Cerebellar nuclear complex (tissue), 1 donor: ENCODE measurements around the gene GLRA3.
"Not testable (repeated sequence)": the region's sequence is repeated elsewhere in the genome, so short reads cannot be mapped to it uniquely, and the experiment has no call there.

Experiments
- DNase-seq, 2 experiments: peaks; one replicate each; lab custom pipeline; 2025; lab: John Stamatoyannopoulos, UW

GLRA3 gene

DNA sequence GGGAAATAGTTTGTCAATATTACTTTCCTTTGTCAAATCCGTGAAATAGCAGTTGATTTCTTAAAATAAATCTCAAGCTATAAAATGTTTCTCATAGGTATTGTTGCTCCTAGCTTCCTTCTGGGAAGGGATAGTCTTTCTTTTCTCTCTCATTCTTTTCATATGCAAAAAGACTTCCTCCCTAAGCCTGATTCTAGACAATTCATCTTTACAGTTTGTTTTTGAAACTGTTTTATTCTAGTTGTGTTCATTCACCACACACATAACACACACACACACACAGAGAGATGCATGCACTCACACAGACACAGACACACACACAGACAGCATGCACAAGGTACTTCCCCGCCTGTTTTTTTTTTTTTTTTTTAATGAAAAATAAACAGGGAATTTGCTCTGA is 18.2 kb downstream of the GLRA3 start:
- no peak for DNase-seq

DNA sequence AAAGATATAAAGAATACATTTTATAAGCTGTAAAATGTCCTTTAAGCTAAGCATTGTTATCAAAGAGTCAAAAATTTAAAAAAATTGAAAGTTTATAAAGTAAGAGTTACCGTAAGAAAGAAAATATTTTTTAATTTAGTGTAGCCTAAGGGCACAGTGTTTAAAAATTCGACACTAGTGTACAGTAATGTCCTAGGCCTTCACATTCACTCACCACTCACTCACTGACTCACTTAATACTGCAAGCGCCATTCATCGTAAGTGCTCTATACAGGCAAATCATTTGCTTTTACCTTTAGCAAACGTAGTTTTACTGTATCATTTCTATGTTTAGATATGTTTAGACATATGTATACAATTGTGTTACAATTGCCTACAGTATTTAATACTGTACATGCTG is 20.2 kb downstream of the GLRA3 start:
- no peak for DNase-seq

DNA sequence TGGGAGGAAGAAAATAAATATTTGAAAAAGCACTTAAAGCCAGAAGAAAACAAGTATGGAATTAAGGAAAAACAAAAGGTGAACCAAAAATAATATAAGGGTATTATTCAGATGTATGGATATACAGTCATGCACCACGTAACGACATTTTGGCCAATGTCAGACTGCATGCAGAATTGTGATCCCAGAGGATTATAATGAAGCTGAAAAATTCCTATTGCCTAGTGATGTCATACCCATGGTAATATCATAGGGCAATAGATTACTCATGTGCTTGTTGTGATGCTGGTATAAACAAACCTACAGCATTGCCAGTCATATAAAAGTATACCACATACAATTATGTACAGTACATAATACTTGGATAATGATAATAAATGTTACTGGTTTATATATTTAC is 20.9 kb downstream of the GLRA3 start:
- no peak for DNase-seq

GRCh38 chr4:174805746-174806145 is 23.3 kb downstream of the GLRA3 start:
- no peak for DNase-seq

- DNase-seq = no peak
These were observed 34.4 kb downstream of the GLRA3 start for GRCh38 chr4:174794543-174795094.

DNA sequence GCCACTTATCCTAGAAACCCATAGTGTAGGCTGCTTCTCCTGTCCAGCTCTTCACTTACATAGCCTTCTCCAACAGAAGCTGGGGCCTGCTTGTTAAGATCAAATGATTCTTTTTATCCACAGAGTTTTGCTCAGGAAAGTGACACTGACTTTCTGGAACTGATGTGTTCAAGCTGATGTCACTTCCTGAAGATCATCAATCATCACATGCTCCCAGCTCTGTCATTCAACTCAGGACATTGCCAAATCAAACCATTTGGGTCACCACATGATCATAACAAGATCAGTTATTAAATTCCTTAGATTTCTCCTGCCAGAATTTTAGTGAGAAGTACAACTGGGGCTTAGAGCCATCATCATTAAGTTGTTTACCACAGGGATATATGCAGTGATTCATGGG is 39.4 kb downstream of the GLRA3 start:
- no peak for DNase-seq

GRCh38 chr4:174778274-174778986 is 50.6 kb downstream of the GLRA3 start:
- DNase-seq = not testable (repeated sequence)

- no peak for DNase-seq
These were observed 53.7 kb downstream of the GLRA3 start for GRCh38 chr4:174775366-174775765.

GRCh38 chr4:174764105-174764729 is 64.8 kb downstream of the GLRA3 start:
- DNase-seq = no peak

GRCh38 chr4:174763454-174764104 is 65.5 kb downstream of the GLRA3 start:
- no peak for DNase-seq

DNA sequence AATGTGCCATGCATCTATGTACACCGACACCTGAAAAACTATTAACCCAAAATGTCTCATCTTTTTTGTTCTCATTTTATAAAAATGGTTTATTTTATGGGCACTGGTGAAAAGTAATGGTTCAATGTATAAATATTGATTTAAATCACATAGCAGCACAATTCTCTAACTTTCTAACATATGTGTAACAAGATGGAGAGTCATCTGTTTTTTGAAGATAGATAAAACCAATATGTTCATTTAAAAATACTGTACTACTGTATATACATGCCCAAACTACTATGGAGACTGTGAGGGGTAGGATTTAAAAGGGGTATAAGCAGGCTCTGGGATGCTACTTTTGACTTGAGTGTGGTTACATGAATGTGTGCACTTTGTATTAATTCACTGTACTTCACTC is 67.6 kb downstream of the GLRA3 start:
- no peak for DNase-seq

GRCh38 chr4:174757736-174758135 is 71.3 kb downstream of the GLRA3 start:
- no peak for DNase-seq

GRCh38 chr4:174753021-174753420 is 76.0 kb downstream of the GLRA3 start:
- no peak for DNase-seq

DNA sequence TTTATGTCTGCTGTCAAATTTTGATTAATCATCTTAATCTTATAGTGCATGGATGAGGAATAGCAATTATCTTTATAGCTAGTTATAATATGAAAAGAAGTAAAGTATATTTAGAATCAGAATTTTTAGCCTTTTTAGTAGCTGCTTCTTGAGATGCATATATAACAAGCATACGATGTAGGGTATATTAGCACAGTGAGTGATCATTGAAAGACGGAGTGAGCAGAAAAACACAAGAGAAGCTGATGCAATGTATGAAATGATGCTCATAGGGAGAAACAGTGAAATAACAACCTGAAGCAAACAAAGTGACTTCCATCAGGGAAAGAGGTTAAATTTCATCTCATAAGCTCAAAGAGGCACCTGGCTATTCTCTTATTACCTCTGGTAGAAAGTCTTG is 77.0 kb downstream of the GLRA3 start:
- no peak for DNase-seq

GRCh38 chr4:174749091-174749490 is 80.0 kb downstream of the GLRA3 start:
- no peak for DNase-seq

DNA sequence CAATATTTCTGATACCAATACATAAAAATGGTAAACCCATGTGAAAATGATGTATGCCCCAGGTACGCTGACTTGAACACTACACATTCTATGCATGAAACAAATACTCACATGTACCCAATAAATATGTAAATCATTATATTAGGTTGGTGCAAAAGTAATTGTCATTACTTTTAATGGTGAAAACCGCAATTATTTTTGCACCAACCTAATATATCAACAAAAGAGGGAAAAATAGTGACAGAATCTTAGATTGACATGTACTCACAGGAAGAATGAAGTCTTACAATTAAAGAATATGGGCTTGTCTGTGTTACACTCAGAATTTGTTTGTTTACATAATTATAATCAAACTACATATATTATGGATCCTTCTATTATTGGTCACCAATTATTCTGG is 82.3 kb downstream of the GLRA3 start:
- no peak for DNase-seq

GRCh38 chr4:174742561-174742960 is 86.5 kb downstream of the GLRA3 start:
- no peak for DNase-seq

GRCh38 chr4:174739576-174739975 is 89.5 kb downstream of the GLRA3 start:
- DNase-seq = no peak

DNA sequence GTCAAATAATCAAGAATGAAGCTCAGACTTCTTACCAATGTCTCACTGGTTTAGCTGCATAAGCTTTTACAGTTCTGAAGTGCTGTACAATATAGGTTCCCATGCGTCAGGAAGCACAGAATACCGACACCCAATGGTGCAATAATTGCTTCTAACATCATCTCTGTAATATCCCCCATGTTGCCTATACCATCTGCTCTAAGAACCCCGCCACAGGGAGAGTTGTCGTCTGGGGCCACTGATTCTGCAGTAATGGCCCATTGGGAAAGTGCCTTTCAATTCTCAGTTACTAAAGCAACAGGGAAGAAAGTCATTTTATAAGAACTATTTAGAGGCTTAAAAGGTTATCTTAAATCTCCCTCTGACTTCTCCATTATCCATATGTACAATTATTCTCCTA is 94.9 kb downstream of the GLRA3 start:
- DNase-seq = no peak

DNA sequence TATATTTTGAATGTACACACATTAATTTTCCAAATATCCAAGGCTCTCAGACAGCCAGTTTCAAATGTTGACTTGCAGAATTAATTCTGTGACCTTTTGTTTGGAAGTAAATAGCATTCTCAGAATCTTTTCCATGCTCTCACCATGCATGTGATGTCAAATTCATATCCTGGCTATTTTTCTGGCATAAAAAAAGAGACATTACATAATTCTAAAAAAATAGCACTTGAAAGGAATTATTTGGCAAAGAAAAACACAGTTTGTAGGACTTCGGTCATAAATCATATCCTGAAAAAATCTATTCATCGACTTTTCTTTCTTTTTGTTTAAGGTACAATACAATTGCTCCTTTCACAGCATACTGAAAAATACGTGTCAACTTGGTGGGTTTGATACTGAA is 111.2 kb downstream of the GLRA3 start:
- DNase-seq = no peak

GRCh38 chr4:174716986-174717770 is 111.9 kb downstream of the GLRA3 start:
- DNase-seq = no peak
